GM18951 (cell line): ENCODE results near the gene P2RX2.

Source experiments
- POLR2A ChIP-seq: IDR thresholded peaks from 4 replicates; pipeline ENCODE4 v1.6.1; 2011; ENCODE audit warnings: mild to moderate bottlenecking; ENCODE audit not compliant: insufficient read length, insufficient read depth; ENCODE audit errors: extremely low read depth
- in situ Hi-C: fragments of 300-500 bp; cut with MboI; formaldehyde crosslinking; loops from one replicate; pipeline ENCODE4 v1.12.0; 2022; ENCODE audit warnings: low sequenced_read_pairs, mixed read lengths, inconsistent platforms; ENCODE audit not compliant: unreplicated experiment

Gene P2RX2

DNA sequence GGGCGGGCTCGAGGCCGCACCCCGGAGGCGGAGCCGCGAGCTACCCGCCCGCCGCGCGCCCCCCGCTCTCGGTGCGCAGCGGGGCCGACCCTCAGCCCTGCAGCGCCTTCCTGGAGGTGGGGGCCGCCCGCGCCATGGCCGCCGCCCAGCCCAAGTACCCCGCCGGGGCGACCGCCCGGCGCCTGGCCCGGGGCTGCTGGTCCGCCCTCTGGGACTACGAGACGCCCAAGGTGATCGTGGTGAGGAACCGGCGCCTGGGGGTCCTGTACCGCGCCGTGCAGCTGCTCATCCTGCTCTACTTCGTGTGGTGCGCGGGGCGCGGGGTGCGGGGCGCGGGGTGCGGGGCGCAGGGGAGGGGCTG, at the start of gene P2RX2:
TSS of gene P2RX2 (plus strand) at position 94 of the 361 bp plus-strand sequence. CDS start at position 135, 41 bp downstream.
- TF ChIP-seq POLR2A = no peak
- in situ Hi-C loops = no loop called here

GRCh38 chr12:132568826-132569480, 49.6 kb upstream of the P2RX2 start:
- TF ChIP-seq POLR2A = no peak
- in situ Hi-C loops = no loop called here

DNA sequence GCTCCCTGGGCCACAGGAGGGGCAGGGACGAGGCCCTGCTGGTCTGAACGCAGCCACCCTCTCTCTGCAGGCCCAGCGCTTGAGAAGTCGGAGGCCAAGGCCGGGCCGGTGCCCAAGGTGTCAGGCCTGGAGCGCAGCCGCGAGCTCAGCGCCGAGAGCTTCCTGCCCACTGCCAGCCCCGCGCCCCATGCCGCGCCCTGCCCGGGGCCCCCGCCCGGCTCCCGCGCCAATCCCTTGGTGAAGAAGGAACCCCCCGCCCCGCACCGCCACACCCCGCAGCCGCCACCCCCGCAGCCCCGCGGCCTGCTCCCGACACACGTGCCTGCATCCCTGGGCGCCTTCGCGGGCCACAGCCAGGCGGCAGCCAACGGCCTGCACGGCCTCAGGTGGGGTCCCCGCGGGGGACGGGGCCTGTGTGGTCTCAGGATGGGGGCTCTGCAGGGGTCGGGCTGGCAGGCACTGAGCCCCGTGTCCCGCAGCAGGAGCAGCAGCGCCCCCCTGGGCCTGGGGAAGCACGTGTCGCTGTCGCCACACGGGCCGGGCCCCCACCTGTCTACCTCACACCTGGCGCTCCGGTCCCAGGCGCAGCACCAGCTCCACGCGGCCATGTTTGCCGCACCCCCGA, 48.6 kb upstream of the P2RX2 start:
- TF ChIP-seq POLR2A = no peak
- in situ Hi-C loops = no loop called here

GRCh38 chr12:132570635-132571034, 47.9 kb upstream of the P2RX2 start:
- no peak for TF ChIP-seq POLR2A
- in situ Hi-C loops = no loop called here

GRCh38 chr12:132571051-132571450, 47.5 kb upstream of the P2RX2 start:
- in situ Hi-C loops = no loop called here
- TF ChIP-seq POLR2A = no peak

DNA sequence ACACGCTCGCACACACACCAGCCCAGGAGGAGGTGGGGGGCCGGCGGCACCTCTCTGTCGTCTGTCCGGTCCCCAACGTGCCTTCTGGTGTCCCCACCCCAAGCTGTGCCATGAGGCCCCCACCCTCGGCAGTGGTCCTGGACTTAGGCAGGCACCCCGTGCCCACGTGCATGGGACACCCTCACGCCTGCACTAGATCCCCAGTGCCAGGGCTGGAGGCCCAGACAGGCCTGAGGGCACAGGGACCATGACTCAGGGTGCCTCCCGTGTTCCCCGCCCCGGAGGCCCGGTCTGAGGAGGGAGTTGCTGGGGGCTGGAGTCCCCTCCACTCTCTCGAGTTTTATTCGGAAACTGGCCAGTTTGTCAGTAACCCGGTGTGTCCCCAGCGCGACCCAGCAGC, 47.0 kb upstream of the P2RX2 start:
- in situ Hi-C loops = no loop called here
- no peak for TF ChIP-seq POLR2A

DNA sequence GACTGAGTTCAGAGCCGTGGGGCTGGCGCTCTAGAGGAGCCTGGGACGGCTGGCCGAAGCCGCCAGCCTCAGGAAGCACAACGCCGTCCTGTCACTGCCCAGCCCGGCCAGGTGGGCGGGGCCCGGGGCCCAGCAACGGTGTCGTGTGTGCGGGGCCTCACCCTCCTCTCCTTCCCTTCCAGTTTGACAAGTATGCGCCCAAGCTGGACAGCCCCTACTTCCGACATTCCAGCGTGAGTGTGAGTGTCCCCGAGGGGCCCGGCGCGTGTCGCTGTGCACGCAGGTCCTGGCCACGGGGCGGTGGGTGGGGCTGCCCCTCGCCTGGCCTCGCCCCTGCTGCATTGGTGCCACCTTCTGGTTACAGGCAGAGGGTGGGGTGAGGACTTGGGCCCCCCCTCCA, 46.5 kb upstream of the P2RX2 start:
- in situ Hi-C loops = no loop called here
- no peak for TF ChIP-seq POLR2A

DNA sequence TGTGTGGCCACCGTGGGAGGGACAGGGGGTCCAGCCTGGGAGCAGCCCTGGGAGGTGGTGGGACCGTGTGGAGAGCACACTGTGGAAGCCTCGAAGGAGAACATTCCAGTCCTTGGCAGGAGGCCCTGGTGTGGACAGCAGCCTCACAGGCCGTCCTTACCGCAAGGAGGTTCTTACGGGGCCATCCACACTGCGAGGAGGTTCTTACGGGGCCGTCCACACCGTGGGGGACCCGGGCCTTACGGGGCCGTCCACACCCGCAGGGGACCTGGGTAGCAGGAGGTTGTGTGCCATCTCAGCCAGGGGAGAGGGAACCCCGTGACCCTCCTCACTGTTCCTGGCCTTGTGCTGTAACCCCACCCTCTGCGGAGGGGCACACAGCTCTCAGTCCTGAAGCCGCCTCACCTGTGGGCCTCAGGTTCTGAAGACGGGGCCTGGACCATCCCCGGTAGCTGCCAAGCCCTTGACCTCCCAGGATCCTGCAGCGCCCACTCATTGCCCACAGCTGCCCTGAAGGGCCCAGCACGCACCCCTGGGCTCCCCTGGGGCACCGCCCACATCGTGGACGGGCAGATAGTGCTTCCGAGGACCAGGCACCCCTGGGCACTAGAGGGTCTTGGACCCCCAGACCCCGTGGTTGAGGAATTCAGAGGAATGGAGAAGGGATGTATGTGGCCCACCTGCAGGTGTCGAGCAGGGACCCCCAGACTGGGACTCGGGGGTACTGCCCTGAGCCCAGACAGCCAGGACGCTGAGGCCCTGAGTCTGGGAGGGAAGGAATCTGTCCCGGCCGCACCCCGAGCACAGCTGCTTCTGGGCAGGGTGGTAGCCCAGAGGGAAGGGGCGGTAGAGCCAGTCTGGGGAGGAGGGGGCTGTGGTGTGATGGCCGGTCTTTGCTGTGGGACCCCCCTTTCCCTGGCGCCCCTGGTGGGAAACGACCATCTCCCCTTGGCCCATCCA, 45.5 kb upstream of the P2RX2 start:
- no peak for TF ChIP-seq POLR2A
- in situ Hi-C loops = no loop called here

DNA sequence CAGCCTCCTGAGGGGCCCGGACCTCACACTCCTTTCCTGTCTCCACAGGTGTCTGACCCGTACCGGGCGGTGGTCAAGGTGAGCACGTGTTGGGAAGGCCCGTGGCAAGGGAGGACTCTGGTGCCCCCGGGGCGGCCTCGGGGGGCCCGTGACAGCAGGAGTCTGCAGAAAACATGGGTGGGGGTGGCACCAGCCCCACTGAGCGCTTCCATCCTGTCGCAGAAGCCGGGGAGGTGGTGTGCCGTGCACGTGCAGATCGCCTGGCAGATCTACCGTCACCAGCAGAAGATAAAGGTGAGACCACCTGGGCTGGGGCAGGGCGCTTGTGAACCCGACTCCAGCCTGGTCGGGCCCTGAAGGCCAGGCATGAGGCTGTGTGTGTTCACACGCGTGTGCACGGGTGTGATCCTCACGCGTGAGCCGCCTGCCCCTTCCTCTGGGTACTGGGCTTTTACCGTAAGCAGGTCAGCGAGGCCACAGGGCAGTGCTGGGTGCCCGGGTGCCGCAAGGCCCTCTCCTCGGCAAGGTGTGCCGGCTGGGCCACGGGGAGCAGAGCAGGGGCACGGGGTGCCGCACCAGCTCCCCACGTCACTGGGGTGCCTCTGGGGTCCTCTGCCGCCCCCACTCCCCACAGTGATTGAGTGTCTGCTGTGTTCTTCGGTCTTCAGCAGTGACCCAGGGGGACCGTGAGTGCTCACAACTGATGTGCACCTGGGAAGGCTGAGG, 44.1 kb upstream of the P2RX2 start:
- in situ Hi-C loops = no loop called here
- no peak for TF ChIP-seq POLR2A

GRCh38 chr12:132575661-132576060, 42.9 kb upstream of the P2RX2 start:
- in situ Hi-C loops = no loop called here
- no peak for TF ChIP-seq POLR2A

GRCh38 chr12:132576701-132577100, 41.9 kb upstream of the P2RX2 start:
- in situ Hi-C loops = no loop called here
- TF ChIP-seq POLR2A = no peak

DNA sequence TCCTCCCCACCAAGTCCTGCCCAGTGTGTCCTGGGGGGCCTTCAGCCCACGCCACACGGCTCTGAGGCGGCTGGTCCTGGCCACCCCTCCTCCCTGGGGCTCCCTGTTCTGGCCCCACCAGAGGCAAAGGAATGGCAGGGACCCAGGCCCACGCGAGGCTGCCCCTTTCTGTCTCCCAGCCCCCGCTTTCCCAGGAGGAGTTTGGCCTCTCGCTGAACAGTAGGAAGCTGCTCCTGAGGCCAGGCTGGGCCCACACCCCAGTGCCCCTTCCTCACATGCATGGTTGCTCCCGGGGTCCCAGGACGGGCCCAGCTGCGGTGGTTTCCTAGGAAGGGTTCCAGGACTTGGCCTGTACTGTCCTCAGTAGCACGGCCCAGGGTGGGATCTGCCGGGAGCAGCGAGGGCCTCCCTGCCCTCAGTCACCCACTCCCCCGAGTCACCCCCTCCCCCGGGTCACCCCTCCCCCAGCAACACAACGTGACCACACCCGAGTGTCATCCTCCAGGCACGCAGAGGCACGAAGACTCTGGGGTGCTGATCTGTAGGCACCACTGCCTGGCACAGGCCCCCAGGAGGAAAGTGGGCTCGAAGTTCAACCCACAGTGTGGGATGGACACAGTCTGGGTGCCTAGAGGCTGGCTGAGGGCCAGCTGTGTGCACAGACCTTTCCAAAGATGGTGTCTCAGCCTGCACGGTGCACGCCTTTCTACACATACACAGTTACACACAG, 41.2 kb upstream of the P2RX2 start:
- TF ChIP-seq POLR2A = no peak
- in situ Hi-C loops = no loop called here

- no peak for TF ChIP-seq POLR2A
Observed at GRCh38 chr12:132578118-132578517, 40.5 kb upstream of the P2RX2 start.

GRCh38 chr12:132578826-132579225, 39.8 kb upstream of the P2RX2 start:
- no peak for TF ChIP-seq POLR2A
- in situ Hi-C loops = no loop called here

More at GRCh38 chr12:132578118-132578517, 40.5 kb upstream of the P2RX2 start:
- in situ Hi-C loops = no loop called here
